Vagina (tissue), 2 donors: ENCODE measurements around the gene LHB. TPM values are rescaled to one million over a fixed set of nuclear protein-coding genes. Genes with fewer than 3 reads are reported as not detected.
"Not testable (repeated sequence)": the region's sequence is repeated elsewhere in the genome, so short reads cannot be mapped to it uniquely, and the experiment has no call there.

Experiments
- DNase-seq, 2 donors: peaks; one replicate each; pipeline ENCODE4 v3.0.0-alpha.2; 2017; ENCODE audit errors: extremely low spot score in 2 of 2
- H3K27ac ChIP-seq: fragments of 200-600 bp; sonication (generic); one replicate; pipeline ENCODE4 v1.5.1; 2019
- H3K27me3 ChIP-seq: fragments of 200-600 bp; sonication (generic); one replicate; pipeline ENCODE4 v1.5.1; 2019
- H3K36me3 ChIP-seq, 2 donors: fragments of 200-600 bp; sonication (generic); one replicate each; pipeline ENCODE4 v1.5.1; 2017 to 2019
- H3K4me1 ChIP-seq: fragments of 200-600 bp; sonication (generic); one replicate; pipeline ENCODE4 v1.5.1; 2019
- H3K4me3 ChIP-seq, 2 donors: fragments of 200-600 bp; sonication (generic); 1 replicate in 1 of 2; 2 replicates in 1 of 2; pipeline ENCODE4 v1.5.1; 2016 to 2019
- H3K9me3 ChIP-seq: fragments of 200-600 bp; sonication (generic); one replicate; pipeline ENCODE4 v1.5.1; 2019
- CTCF ChIP-seq, 3 experiments: fragments of 450-650 bp in 2 of 3; fragments of 200-600 bp in 1 of 3; sonication (generic) in 1 of 3; IDR thresholded peaks; one replicate each; pipeline ENCODE4 v1.5.1; 2017 to 2019; ENCODE audit warnings: antibody characterized with exemption in 3 of 3, mild to moderate bottlenecking in 2 of 3, moderate library complexity in 2 of 3
- POLR2A ChIP-seq, 2 donors: fragments of 450-650 bp; IDR thresholded peaks; one replicate each; pipeline ENCODE4 v1.6.1; 2017; ENCODE audit warnings: antibody characterized with exemption in 2 of 2, mild to moderate bottlenecking in 2 of 2, moderate library complexity in 2 of 2
- POLR2AphosphoS5 ChIP-seq, 2 donors: sonication (generic); formaldehyde crosslinking; IDR thresholded peaks; one replicate each; pipeline ENCODE4 v1.9.0; 2017; ENCODE audit warnings: antibody characterized with exemption in 2 of 2, mild to moderate bottlenecking in 2 of 2, low read depth in 1 of 2; ENCODE audit not compliant: insufficient read depth in 1 of 2
- intact Hi-C: fragments of 100-400 bp; cut with DNase I; formaldehyde crosslinking; loops from one replicate; pipeline ENCODE4 v1.15.1; 2023
- total RNA-seq: library from RNA; depleted of rRNA; stranded (reverse); fragments of >200 nt; gene quantifications from one replicate; pipeline ENCODE4 v1.2.3, GENCODE V29; 2016

Gene LHB
- total RNA-seq, 1 donor from 2014 or later: not detected

- DNase-seq, H3K36me3 ChIP-seq, H3K27ac ChIP-seq, H3K9me3 ChIP-seq, intact Hi-C loops, H3K4me3 ChIP-seq, H3K4me1 ChIP-seq, H3K27me3 ChIP-seq: not testable (repeated sequence)
These were observed 19.9 kb upstream of the LHB start, which contains the start of gene CGB1 for GRCh38 chr19:49036815-49037214. Gene CGB1, minus strand, starts transcription at chr19:49036895. Its CDS starts 184 bp downstream, at chr19:49036711.

- H3K27ac ChIP-seq, intact Hi-C loops, H3K9me3 ChIP-seq, H3K27me3 ChIP-seq, H3K4me1 ChIP-seq, DNase-seq, H3K4me3 ChIP-seq, H3K36me3 ChIP-seq: not testable (repeated sequence)
These were observed 14.9 kb upstream of the LHB start, which contains the start of gene CGB2 for GRCh38 chr19:49031642-49032301. Gene CGB2, plus strand, starts transcription at chr19:49031890. Its CDS starts 206 bp downstream, at chr19:49032096.

GRCh38 chr19:49030323-49030722 is 13.4 kb upstream of the LHB start:
- intact Hi-C loops, H3K27ac ChIP-seq, H3K4me1 ChIP-seq, H3K9me3 ChIP-seq, H3K27me3 ChIP-seq, H3K4me3 ChIP-seq, H3K36me3 ChIP-seq, DNase-seq: not testable (repeated sequence)

- H3K27ac ChIP-seq, H3K4me1 ChIP-seq, H3K27me3 ChIP-seq, H3K4me3 ChIP-seq, intact Hi-C loops, H3K9me3 ChIP-seq, H3K36me3 ChIP-seq, DNase-seq: not testable (repeated sequence)
These were observed 12.9 kb upstream of the LHB start for GRCh38 chr19:49029749-49030148.

GRCh38 chr19:49028686-49029085 is 11.8 kb upstream of the LHB start:
- H3K9me3 ChIP-seq, intact Hi-C loops, H3K4me1 ChIP-seq, H3K36me3 ChIP-seq, H3K4me3 ChIP-seq, DNase-seq, H3K27ac ChIP-seq, H3K27me3 ChIP-seq: not testable (repeated sequence)

GRCh38 chr19:49025599-49025998 is 8.7 kb upstream of the LHB start:
- H3K36me3 ChIP-seq, H3K27ac ChIP-seq, H3K4me1 ChIP-seq, DNase-seq, H3K9me3 ChIP-seq, H3K27me3 ChIP-seq, H3K4me3 ChIP-seq, intact Hi-C loops: not testable (repeated sequence)

- H3K4me1 ChIP-seq, H3K9me3 ChIP-seq, H3K36me3 ChIP-seq, intact Hi-C loops, H3K27me3 ChIP-seq, H3K4me3 ChIP-seq, DNase-seq, H3K27ac ChIP-seq: not testable (repeated sequence)
These were observed 8.2 kb upstream of the LHB start for GRCh38 chr19:49025088-49025487.

GRCh38 chr19:49024233-49024632 is 7.3 kb upstream of the LHB start, which contains the start of gene CGB3:
Gene CGB3, minus strand, starts transcription at chr19:49024333. Its CDS starts 362 bp downstream, at chr19:49023971.
- intact Hi-C loops, H3K27me3 ChIP-seq, H3K27ac ChIP-seq, H3K4me3 ChIP-seq, H3K4me1 ChIP-seq, DNase-seq, H3K36me3 ChIP-seq, H3K9me3 ChIP-seq: not testable (repeated sequence)

- no peak overlapping the region for H3K27ac ChIP-seq
- peaks cover 26% of the 10 kb centered on the region for H3K4me1 ChIP-seq
- intact Hi-C loops: no loop called here
- no peaks in the 10 kb centered on the region for H3K9me3 ChIP-seq
- H3K27me3 ChIP-seq: peaks cover 6% of the 10 kb centered on the region
- no peak overlapping the region for H3K4me3 ChIP-seq
- DNase-seq: no peak
- TF ChIP-seq POLR2A (IDR thresholded peaks at IDR 0.05) (no peak), POLR2AphosphoS5 (IDR thresholded peaks at IDR 0.05; ENCODE audit: insufficient read depth in 1 of 2, low read depth in 1 of 2) (no peak), CTCF (IDR thresholded peaks at IDR 0.05) (no peak)
- H3K36me3 ChIP-seq: no peaks in the 10 kb centered on the region
These were observed 5.2 kb upstream of the LHB start for GRCh38 chr19:49022116-49022515.
